K562 (cell line): Measurements from ENCODE around the gene DIPK1A. TPM values are rescaled to one million over a fixed set of nuclear protein-coding genes. Genes with fewer than 3 reads are reported as not detected.

ENCODE experiments used
- EWSR1 ChIP-seq: fragments of 450-650 bp; IDR thresholded peaks from 2 replicates; pipeline ENCODE4 v1.6.1; 2018; ENCODE audit warnings: borderline replicate concordance, mild to moderate bottlenecking, low read depth, moderate library complexity; ENCODE audit not compliant: partially characterized antibody
- HOMEZ ChIP-seq: fragments of 250-450 bp; sonication (Bioruptor Pico); IDR thresholded peaks from 2 replicates; pipeline ENCODE4 v1.4.0; 2020; ENCODE audit warnings: mild to moderate bottlenecking, moderate library complexity
- MNT ChIP-seq, 2 experiments: fragments of 450-650 bp; conservative IDR thresholded peaks; 2 replicates each; pipeline ENCODE4 v1.6.1; 2017; ENCODE audit warnings: mild to moderate bottlenecking in 2 of 2, moderate library complexity in 2 of 2
- POLR2AphosphoS5 ChIP-seq: IDR thresholded peaks from 2 replicates; pipeline ENCODE4 v1.6.1; 2011; ENCODE audit warnings: mild to moderate bottlenecking, low read depth, low read length, moderate library complexity; ENCODE audit not compliant: control insufficient read depth, insufficient read depth
- PRDM10 ChIP-seq: fragments of 450-650 bp; IDR thresholded peaks from 2 replicates; pipeline ENCODE4 v1.6.1; 2018; ENCODE audit not compliant: partially characterized antibody
- SRSF9 ChIP-seq: fragments of 200-400 bp; formaldehyde crosslinking; IDR thresholded peaks from 2 replicates; pipeline ENCODE4 v1.6.1; 2017; ENCODE audit warnings: low read depth, low read length, borderline replicate concordance
- STAT5B ChIP-seq: fragments of 250-450 bp; sonication (Bioruptor Pico); IDR thresholded peaks from 2 replicates; pipeline ENCODE4 v1.8.0; 2021; ENCODE audit warnings: mild to moderate bottlenecking, inconsistent platforms
- polyA plus RNA-seq, 8 experiments: library from polyadenylated mRNA; depleted of rRNA in 4 of 8; stranded (reverse) in 5 of 8; unstranded in 3 of 8; fragments of >200 nt; fragmentation: Nextera tagmentation in 2 of 8; fragmentation: Illumina TruSeq in 1 of 8; extraction: Ambion mirVana in 2 of 8; extraction: Trizol in 1 of 8; gene quantifications; 2 replicates each; pipeline versions ENCODE4 v1.2.1 to v1.2.3, GENCODE V29; 2011 to 2014; ENCODE audit warnings: inconsistent platforms in 1 of 8, missing spikeins in 1 of 8
- total RNA-seq, 7 experiments: library from RNA; depleted of rRNA in 6 of 7; stranded (reverse); fragments of >200 nt in 6 of 7; fragmentation: Illumina TruSeq in 2 of 7; extraction: Trizol in 2 of 7; gene quantifications; 2 replicates each; pipeline versions ENCODE4 v1.2.1 to v1.2.3, GENCODE V29; 2011 to 2021; ENCODE audit warnings: low replicate concordance in 1 of 7

Gene DIPK1A
- total and polyA plus RNA-seq, 9 of the 15 experiments (the other 6 are each of a cell fraction or from before 2014, with no cell fraction given): 0.54 to 2.5 (median 1.3) TPM

- no peak for TF ChIP-seq STAT5B
- TF ChIP-seq MNT (conservative IDR thresholded peaks at IDR 0.05): no peak
- no peak for TF ChIP-seq HOMEZ (CRISPR knock-in tag)
- TF ChIP-seq PRDM10: no peak
- TF ChIP-seq EWSR1: no peak
- no peak for TF ChIP-seq POLR2AphosphoS5
- TF ChIP-seq SRSF9: no peak
Measured at GRCh38 chr1:92853299-92853698, 108.0 kb downstream of the DIPK1A start (continued).
